Measurements from ENCODE around the gene PIBF1. TPM values are rescaled to one million over a fixed set of nuclear protein-coding genes. Genes with fewer than 3 reads are reported as not detected.

The PIBF1 gene
- total RNA-seq, 1 experiment from 2014 or later = 4.8 TPM

GRCh38 chr13:73018336-73018735 lies 236.4 kb downstream of the PIBF1 start:
- no peaks in the 10 kb centered on the region for H3K9me2 ChIP-seq (replicated peaks; ENCODE audit: low read length)
- TF ChIP-seq CTCF (conservative IDR thresholded peaks at IDR 0.05; ENCODE audit: low read depth, low read length) (no peak), EZH2 (IDR thresholded peaks at IDR 0.05; ENCODE audit: low read length, unreplicated experiment) (no peak), EZH2phosphoT487 (IDR thresholded peaks at IDR 0.05; ENCODE audit: borderline replicate concordance, low read length) (no peak)
- H2AFZ ChIP-seq (ENCODE audit: low read length) = no peak overlapping the region
- H3K79me2 ChIP-seq (ENCODE audit: low read length) = no peaks in the 10 kb centered on the region
- TSS peak; percentile 15 for BruUV-seq (replicated peaks)
- H3K36me3 ChIP-seq (ENCODE audit: low read depth, low read length) = no peaks in the 10 kb centered on the region
- H3K9me3 ChIP-seq (ENCODE audit: low read length) = no peaks in the 10 kb centered on the region
- ChIA-PET POLR2A (ENCODE audit: unreplicated experiment) (no interaction called here), CTCF (no interaction called here)
- no peaks in the 10 kb centered on the region for H4K20me1 ChIP-seq (ENCODE audit: low read length)
- DNase-seq = peak; percentile 68
- H3F3A ChIP-seq (ENCODE audit: low read length, unreplicated experiment) = no peaks in the 10 kb centered on the region
- no peak overlapping the region for H3K4me3 ChIP-seq (ENCODE audit: low read length)
- H3K27ac ChIP-seq (ENCODE audit: low read length) = peak overlapping the region; percentile 57
- ATAC-seq = peak; percentile 85
- no peak overlapping the region for H3K9ac ChIP-seq (ENCODE audit: low read length)
- no peaks in the 10 kb centered on the region for H3K27me3 ChIP-seq (ENCODE audit: low read length)
- H3K4me1 ChIP-seq (ENCODE audit: insufficient read depth, low read length) = peaks cover 19% of the 10 kb centered on the region
- H3K4me2 ChIP-seq (ENCODE audit: low read length) = peak overlapping the region; percentile 19; the same call in 1 of the 2 replicates
- intact Hi-C loops (cut with micrococcal nuclease) = no loop called here

GRCh38 chr13:73025217-73026012 lies 243.5 kb downstream of the PIBF1 start:
- H3K4me2 ChIP-seq (ENCODE audit: low read length) = no peak overlapping the region
- H4K20me1 ChIP-seq (ENCODE audit: low read length) = no peaks in the 10 kb centered on the region
- no peaks in the 10 kb centered on the region for H3K9me3 ChIP-seq (ENCODE audit: low read length)
- TF ChIP-seq CTCF (conservative IDR thresholded peaks at IDR 0.05; ENCODE audit: low read depth, low read length) (no peak), EZH2phosphoT487 (IDR thresholded peaks at IDR 0.05; ENCODE audit: borderline replicate concordance, low read length) (no peak), EZH2 (IDR thresholded peaks at IDR 0.05; ENCODE audit: low read length, unreplicated experiment) (no peak)
- H3K36me3 ChIP-seq (ENCODE audit: low read depth, low read length) = no peaks in the 10 kb centered on the region
- ATAC-seq (no peak), DNase-seq (no peak)
- H3K79me2 ChIP-seq (ENCODE audit: low read length) = no peaks in the 10 kb centered on the region
- H3K27me3 ChIP-seq (ENCODE audit: low read length) = no peaks in the 10 kb centered on the region
- no TSS peak for BruUV-seq (replicated peaks)
- H3K27ac ChIP-seq (ENCODE audit: low read length) = no peak overlapping the region
- ChIA-PET CTCF (no interaction called here), POLR2A (ENCODE audit: unreplicated experiment) (no interaction called here)
- H2AFZ ChIP-seq (ENCODE audit: low read length) = no peak overlapping the region
- intact Hi-C loops (cut with micrococcal nuclease) = no loop called here
- H3K4me3 ChIP-seq (ENCODE audit: low read length) = no peak overlapping the region
- H3K4me1 ChIP-seq (ENCODE audit: insufficient read depth, low read length) = peaks cover 6% of the 10 kb centered on the region
- H3F3A ChIP-seq (ENCODE audit: low read length, unreplicated experiment) = no peaks in the 10 kb centered on the region
- H3K9ac ChIP-seq (ENCODE audit: low read length) = no peak overlapping the region
- no peaks in the 10 kb centered on the region for H3K9me2 ChIP-seq (replicated peaks; ENCODE audit: low read length)

- H3K4me2 ChIP-seq (ENCODE audit: low read length) = no peak overlapping the region
- no peak overlapping the region for H2AFZ ChIP-seq (ENCODE audit: low read length)
- ATAC-seq (no peak), DNase-seq (no peak)
- H3K9me3 ChIP-seq (ENCODE audit: low read length) = no peaks in the 10 kb centered on the region
- no peak overlapping the region for H3K27ac ChIP-seq (ENCODE audit: low read length)
- TF ChIP-seq EZH2phosphoT487 (IDR thresholded peaks at IDR 0.05; ENCODE audit: borderline replicate concordance, low read length) (no peak), CTCF (conservative IDR thresholded peaks at IDR 0.05; ENCODE audit: low read depth, low read length) (no peak), EZH2 (IDR thresholded peaks at IDR 0.05; ENCODE audit: low read length, unreplicated experiment) (no peak)
- H3K9me2 ChIP-seq (replicated peaks; ENCODE audit: low read length) = no peaks in the 10 kb centered on the region
- H3K27me3 ChIP-seq (ENCODE audit: low read length) = no peaks in the 10 kb centered on the region
- no peak overlapping the region for H3K9ac ChIP-seq (ENCODE audit: low read length)
- ChIA-PET POLR2A (ENCODE audit: unreplicated experiment) (no interaction called here), CTCF (no interaction called here)
- H3K4me3 ChIP-seq (ENCODE audit: low read length) = no peak overlapping the region
- no peaks in the 10 kb centered on the region for H3K36me3 ChIP-seq (ENCODE audit: low read depth, low read length)
- no TSS peak for BruUV-seq (replicated peaks)
- 0 out of 2 replicates have a peak, but pooled peaks cover 6% of the 10 kb centered on the region for H3K4me1 ChIP-seq (ENCODE audit: insufficient read depth, low read length)
- intact Hi-C loops (cut with micrococcal nuclease) = no loop called here
- H3F3A ChIP-seq (ENCODE audit: low read length, unreplicated experiment) = no peaks in the 10 kb centered on the region
- H3K79me2 ChIP-seq (ENCODE audit: low read length) = no peaks in the 10 kb centered on the region
- no peaks in the 10 kb centered on the region for H4K20me1 ChIP-seq (ENCODE audit: low read length)
Measured at GRCh38 chr13:73034901-73035300, 253.0 kb downstream of the PIBF1 start.

Data from PC-3 (cell line).